GM19452 (cell line): ENCODE measurements around the gene FURIN.
"Not testable (repeated sequence)": the region's sequence is repeated elsewhere in the genome, so short reads cannot be mapped to it uniquely, and the experiment has no call there.

ENCODE experiments used
- ATAC-seq: cut with Tn5 transposase; IDR thresholded peaks from one replicate; pipeline ENCODE4 v1.9.1; 2021; ENCODE audit not compliant: unreplicated experiment

FURIN gene

GRCh38 chr15:90914305-90915080 is 46.1 kb downstream of the FURIN start:
- ATAC-seq: no peak

DNA sequence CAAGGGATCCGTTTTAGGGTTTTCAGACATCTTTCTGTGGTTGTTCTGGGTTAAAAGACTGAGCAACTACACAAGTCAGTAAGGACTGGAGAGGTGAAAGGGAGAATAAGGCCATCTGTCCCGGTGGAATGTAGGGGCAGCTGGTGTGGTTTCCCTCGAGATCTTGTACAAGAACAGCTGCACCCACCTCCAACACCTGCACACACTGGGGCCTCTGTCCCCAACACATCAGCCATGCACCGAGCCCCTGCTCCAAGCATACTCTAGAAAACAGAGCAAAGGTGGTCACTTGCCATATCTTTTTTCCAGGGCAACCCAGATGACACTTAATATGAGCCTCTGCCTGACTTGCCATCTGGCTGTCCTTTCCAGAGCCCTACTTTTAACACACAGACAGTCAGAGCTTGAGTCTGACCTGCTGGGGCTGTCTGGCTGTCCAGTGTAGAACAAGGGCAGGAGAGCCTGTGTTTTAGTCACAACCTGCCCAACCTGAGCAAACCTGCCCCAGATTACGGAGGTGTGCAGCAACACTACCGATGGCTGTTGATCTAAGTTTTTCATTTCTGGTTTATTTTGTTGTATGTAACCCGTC is 46.9 kb downstream of the FURIN start:
- no peak for ATAC-seq

- no peak for ATAC-seq
Observed at GRCh38 chr15:90915808-90916440, 47.5 kb downstream of the FURIN start.

- no peak for ATAC-seq
Observed at GRCh38 chr15:90916461-90916860, 48.1 kb downstream of the FURIN start.

- ATAC-seq: no peak
Observed at GRCh38 chr15:90917569-90917968, 49.2 kb downstream of the FURIN start.

DNA sequence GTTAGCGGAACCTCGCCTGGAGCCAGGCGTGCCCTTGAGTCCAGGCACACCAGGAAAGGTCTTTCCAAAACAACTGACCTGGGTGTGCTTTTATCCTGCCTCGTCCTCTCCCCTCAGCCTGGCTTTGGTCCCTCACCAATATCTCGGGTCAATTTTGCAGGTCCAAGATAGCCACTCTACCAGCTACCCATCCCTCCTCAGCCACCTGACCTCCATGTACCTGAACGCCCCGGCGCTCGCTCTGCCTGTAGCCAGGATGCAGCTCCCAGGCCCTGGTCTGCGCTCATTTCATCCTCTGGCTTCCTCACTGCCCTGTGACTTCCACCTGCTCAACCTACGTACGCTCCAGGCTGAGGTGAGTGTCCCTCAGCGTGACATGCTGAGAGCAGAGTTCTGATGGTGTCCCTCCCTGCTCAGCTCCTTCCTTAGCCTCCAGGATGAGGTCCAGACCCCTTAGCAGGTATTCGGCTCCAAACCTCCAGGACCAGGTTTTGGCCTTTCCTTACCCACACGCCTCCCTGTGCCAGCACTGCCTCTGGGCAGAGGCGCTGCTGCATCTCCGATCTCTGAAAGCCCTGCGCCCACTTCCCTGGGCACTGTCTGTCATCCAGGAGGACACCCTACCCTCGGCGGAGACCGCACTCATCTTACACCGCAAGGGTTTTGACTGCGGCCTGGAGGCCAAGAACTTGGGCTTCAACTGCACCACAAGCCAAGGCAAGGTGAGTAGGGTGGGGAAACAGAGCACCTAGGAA is 49.8 kb downstream of the FURIN start:
- ATAC-seq: no peak

DNA sequence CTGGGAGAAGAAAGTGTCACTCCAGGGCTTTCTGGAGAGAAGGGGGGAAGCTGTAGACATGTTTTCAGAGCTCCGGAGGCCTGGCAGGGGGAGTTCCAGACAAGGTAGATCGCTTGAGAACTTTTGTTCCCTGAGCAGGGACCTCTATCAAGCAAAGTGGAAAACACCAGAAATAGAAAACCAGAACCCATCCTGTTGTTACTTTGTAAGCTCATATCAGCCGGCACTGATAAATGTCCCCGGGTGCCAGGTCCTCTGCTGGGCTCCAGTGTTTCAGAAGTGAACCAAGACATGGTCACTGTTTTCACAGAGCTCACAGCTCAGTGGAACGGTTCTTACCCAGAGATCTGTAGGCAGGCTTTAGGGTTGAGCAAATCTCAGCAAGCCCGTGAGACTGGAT is 50.4 kb downstream of the FURIN start:
- ATAC-seq: no peak

- ATAC-seq: no peak
Observed at GRCh38 chr15:90921887-90922286, 53.5 kb downstream of the FURIN start.

- peak; percentile 85 for ATAC-seq
Observed at GRCh38 chr15:90922712-90923322, 54.4 kb downstream of the FURIN start.

DNA sequence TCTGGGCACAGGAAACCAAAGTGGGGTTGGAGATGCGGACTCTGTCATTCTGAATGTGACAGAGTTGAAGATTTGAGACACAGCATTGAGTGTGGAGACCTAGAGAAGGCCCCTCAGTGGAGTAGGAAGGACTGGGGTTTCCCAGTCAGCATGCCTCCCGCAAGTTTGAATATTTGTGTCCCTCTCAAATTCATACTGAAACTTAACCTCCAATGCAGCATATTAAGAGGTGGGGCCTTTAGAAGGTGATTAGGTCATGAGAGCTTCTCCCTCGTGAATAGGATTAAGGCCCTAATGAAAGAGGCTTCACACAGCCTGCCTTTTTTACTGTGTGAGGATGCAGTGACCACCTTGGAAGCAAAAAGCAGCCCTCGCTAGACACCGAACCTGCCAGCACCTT is 56.0 kb downstream of the FURIN start:
- no peak for ATAC-seq

DNA sequence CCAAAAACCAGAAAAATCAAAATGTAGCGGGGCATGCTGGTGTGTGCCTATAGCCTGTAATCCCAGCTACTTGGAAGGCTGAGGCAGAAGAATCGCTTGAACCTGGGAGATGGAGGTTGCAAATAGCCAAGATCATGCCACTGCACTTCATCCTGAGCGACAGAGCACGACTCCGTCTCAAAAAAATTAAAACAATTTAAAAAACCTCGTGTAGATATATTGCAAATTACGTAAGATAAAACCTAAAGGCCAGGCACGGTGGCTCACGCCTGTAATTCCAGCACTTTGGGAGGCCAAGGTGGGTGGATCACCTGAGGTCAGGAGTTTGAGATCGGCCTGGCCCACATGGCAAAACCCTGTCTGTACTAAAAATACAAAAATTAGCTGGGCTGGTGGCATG is 58.4 kb downstream of the FURIN start:
- not testable (repeated sequence) for ATAC-seq

DNA sequence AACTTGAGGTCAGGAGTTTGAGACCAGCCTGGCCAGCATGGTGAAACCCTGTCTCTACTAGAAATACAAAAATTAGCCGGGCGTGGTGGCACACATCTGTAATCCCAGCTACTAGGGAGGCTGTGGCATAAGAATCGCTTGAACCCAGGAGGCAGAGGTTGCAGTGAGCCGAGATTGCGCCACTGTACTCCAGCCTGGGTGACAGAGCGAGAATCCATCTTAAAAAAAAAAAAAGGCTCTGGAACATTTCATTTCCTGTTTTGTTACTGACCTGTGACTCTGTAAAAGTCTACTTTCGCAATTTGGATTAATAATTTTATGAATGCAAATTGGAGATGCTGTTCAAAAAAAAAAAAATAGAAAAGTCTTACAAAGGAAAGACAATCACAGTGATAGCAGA is 59.7 kb downstream of the FURIN start:
- ATAC-seq: not testable (repeated sequence)

- ATAC-seq: no peak
Observed at GRCh38 chr15:90929246-90930019, 61.0 kb downstream of the FURIN start.

GRCh38 chr15:90930861-90931574 is 62.6 kb downstream of the FURIN start:
- no peak for ATAC-seq

DNA sequence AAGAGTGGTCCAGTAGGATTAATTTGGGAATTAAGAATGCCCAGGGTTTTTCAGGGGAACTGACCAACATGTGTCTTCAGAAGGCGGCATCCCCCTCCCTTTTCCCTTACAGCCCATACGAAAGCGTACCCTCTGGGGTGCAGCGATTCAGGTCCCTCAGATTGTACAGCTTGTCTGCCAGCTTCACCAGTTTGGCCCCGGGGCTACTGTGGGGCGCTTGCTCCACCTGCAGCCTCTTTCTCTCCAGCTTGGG is 63.1 kb downstream of the FURIN start:
- no peak for ATAC-seq

DNA sequence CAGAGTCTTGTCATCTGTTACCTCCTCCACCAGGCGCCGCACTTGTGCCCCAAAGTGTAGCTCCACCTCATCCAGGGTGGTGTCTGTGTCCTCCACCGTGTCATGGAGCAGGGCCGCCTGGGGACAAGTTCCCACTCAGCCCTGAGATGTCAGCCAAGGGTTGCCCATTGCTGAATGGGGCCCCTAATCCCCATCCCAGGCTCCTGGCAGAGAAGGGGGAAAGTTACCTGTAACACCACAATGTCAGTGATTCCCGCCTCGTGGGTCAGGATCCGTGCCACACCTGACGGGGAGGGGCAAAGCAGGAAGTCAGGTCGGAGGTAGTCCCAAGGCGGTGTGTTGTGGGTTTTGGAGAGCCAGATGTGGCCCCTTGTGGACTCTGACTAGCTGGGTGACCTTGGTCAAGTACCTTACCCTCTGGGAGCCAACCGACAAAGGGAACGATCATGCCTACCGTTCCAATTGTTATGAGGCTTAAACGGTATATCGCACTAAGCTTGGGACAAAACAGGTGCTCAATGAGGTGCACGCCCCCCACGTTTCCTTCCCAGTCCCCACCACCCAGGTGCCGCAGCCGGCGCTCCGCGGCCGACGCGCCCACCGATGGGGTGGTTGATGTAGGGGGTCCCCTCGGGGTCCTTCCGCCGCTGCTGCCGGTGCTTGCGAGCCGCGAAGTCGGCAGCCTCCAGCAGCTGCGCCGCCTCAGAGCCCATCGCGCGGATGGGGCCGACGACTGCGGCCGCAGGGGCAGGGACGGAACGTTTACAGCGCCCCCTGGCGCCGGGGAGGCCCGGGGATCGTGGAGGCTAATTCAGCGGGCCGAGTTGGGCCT is 63.7 kb downstream of the FURIN start, which contains the start of gene HDDC3:
Gene HDDC3, minus strand, starts transcription at position 722 of the 832 bp plus-strand sequence. Its CDS starts 9 bp downstream, at position 713.
- peak; percentile 45 for ATAC-seq

GRCh38 chr15:90932660-90932991 is 64.2 kb downstream of the FURIN start:
- no peak for ATAC-seq
